ENCODE results near the gene MTTP.
"Not testable (repeated sequence)": the region's sequence is repeated elsewhere in the genome, so short reads cannot be mapped to it uniquely, and the experiment has no call there.

Gene MTTP

GRCh38 chr4:99574530-99575324, at the start of gene MTTP:
TSS of gene MTTP (plus strand) at chr4:99574824. CDS start at chr4:99574910, 86 bp downstream.
- DNase-seq, result no peak

- DNase-seq, result no peak
Observed at GRCh38 chr4:99529228-99529627, 45.4 kb upstream of the MTTP start.

- DNase-seq, result no peak
Observed at GRCh38 chr4:99529956-99530355, 44.7 kb upstream of the MTTP start.

GRCh38 chr4:99534699-99535098, 39.9 kb upstream of the MTTP start:
- DNase-seq, result not testable (repeated sequence)

- no peak for DNase-seq
Observed at GRCh38 chr4:99536271-99536670, 38.4 kb upstream of the MTTP start.

GRCh38 chr4:99536848-99537247, 37.8 kb upstream of the MTTP start:
- no peak for DNase-seq

- DNase-seq, result no peak
Observed at GRCh38 chr4:99537674-99538073, 37.0 kb upstream of the MTTP start.

- DNase-seq, result no peak
Observed at GRCh38 chr4:99540277-99540939, 34.2 kb upstream of the MTTP start.

GRCh38 chr4:99552872-99553271, 21.8 kb upstream of the MTTP start:
- no peak for DNase-seq

- DNase-seq, result peak; percentile 85 to 92
Observed at GRCh38 chr4:99563310-99564186, 11.1 kb upstream of the MTTP start, which contains the start of gene TRMT10A. TSS of gene TRMT10A (minus strand) at chr4:99564039. CDS start at chr4:99559338, 4,701 bp downstream.

GRCh38 chr4:99564921-99565320, 9.7 kb upstream of the MTTP start:
- DNase-seq, result no peak

- DNase-seq, result no peak
Observed at GRCh38 chr4:99571883-99572282, 2.7 kb upstream of the MTTP start.

GRCh38 chr4:99572527-99573240, 1.9 kb upstream of the MTTP start:
- DNase-seq, result no peak

GRCh38 chr4:99573735-99574368, 772 bp upstream of the MTTP start:
- no peak for DNase-seq

- no peak for DNase-seq
Observed at GRCh38 chr4:99578714-99579113, 4.1 kb downstream of the MTTP start.

GRCh38 chr4:99585516-99585915, 10.9 kb downstream of the MTTP start:
- DNase-seq, result no peak

GRCh38 chr4:99586322-99586721, 11.7 kb downstream of the MTTP start:
- DNase-seq, result no peak

GRCh38 chr4:99586797-99587196, 12.2 kb downstream of the MTTP start:
- DNase-seq, result no peak

- DNase-seq, result no peak
Observed at GRCh38 chr4:99587309-99587708, 12.7 kb downstream of the MTTP start.

GRCh38 chr4:99587803-99588202, 13.2 kb downstream of the MTTP start:
- DNase-seq, result no peak

- no peak for DNase-seq
Observed at GRCh38 chr4:99591757-99592156, 17.1 kb downstream of the MTTP start.

Data from stimulated activated CD4-positive, alpha-beta T cell treated with anti-CD3 and anti-CD28 coated beads, Interleukin-2, amount 100 ng/mL, for 48 hours (primary cell).